ENCODE data around the gene TRAF7. TPM values are rescaled to one million over a fixed set of nuclear protein-coding genes. Genes with fewer than 3 reads are reported as not detected.
A peak's percentile ranks its signal among the peaks of the same experiment; 100 is the strongest.

Gene TRAF7
- total and polyA plus RNA-seq, 2 of the 13 experiments (the other 11 are each of a cell fraction or from before 2014, with no cell fraction given) = 47.9 to 65.6 TPM

GRCh38 chr16:2178321-2179106 lies 22.9 kb downstream of the TRAF7 start:
- Histone ChIP-seq H3K9me3 (ENCODE audit: low read length) (no peaks in the 10 kb centered on the region), H3K4me1 (ENCODE audit: insufficient read depth, low read length) (peaks cover 17% of the 10 kb centered on the region), H3K4me2 (ENCODE audit: low read depth, low read length) (no peak overlapping the region), H3K27ac (ENCODE audit: extremely low read length, insufficient read depth, low read length) (no peak overlapping the region), H2AFZ (ENCODE audit: low read length) (no peak overlapping the region), H3K4me3 (replicated peaks in 1 of 3; ENCODE audit: insufficient read depth in 1 of 3, low read depth in 2 of 3, low read length in 3 of 3) (no peak overlapping the region), H3K9ac (ENCODE audit: insufficient read depth, low read depth, low read length) (no peak overlapping the region), H3K27me3 (ENCODE audit: control insufficient read depth in 1 of 2, insufficient read depth in 2 of 2, low read length in 2 of 2) (no peaks in the 10 kb centered on the region), H4K20me1 (ENCODE audit: insufficient read depth, low read length) (no peaks in the 10 kb centered on the region), H3K79me2 (ENCODE audit: insufficient read depth, low read length) (no peaks in the 10 kb centered on the region), H3K36me3 (replicated peaks in 1 of 2; ENCODE audit: control insufficient read depth in 1 of 2, insufficient read depth in 2 of 2, low read length in 2 of 2) (peaks cover 7 to 20% of the 10 kb centered on the region in 2 experiments; a peak in 2 of 5 replicates)
- no peak for ATAC-seq
- in situ Hi-C loops (cut with HindIII; ENCODE audit: extremely low pct_ligation_motif_present, low pct_unique_long_range_greater_than_20kb) = no loop called here
- intact Hi-C loops (cut with micrococcal nuclease; ENCODE audit: unreplicated experiment) = no loop called here
- POLR2A ChIA-PET = interaction anchor here (1.7 kb wide), 1 partner anchor 23 kb away, joined by 5 read pairs; the partner anchor contains the start of gene TRAF7
- DNase-seq (ENCODE audit: low spot score) = no peak
- 95% methylated on average over 96 of the region's 106 CpGs for WGBS (ENCODE audit: low lambda C conversion rate)
- no peak for TF ChIP-seq HOXD1 (CRISPR knock-in tag; IDR thresholded peaks at IDR 0.05)
- 0 out of 2 replicates have a peak, but pooled peaks have one; percentile 58 for TF ChIP-seq ZBTB38 (CRISPR knock-in tag; IDR thresholded peaks at IDR 0.05)
- peak; percentile 90; the same call in 1 of the 2 replicates for TF ChIP-seq ZBTB33 (CRISPR knock-in tag; IDR thresholded peaks at IDR 0.05)
- TF ChIP-seq RBFOX2 (IDR thresholded peaks at IDR 0.05; ENCODE audit: low read depth, low read length) = 0 out of 2 replicates have a peak, but pooled peaks have one; percentile 7
- peak; percentile 45 for TF ChIP-seq AGO2 (optimal IDR thresholded peaks at IDR 0.05; ENCODE audit: low read depth, low read length)
- TF ChIP-seq ZNF12 (CRISPR knock-in tag; IDR thresholded peaks at IDR 0.05) = no peak
- no peak for TF ChIP-seq SP1 (IDR thresholded peaks at IDR 0.05)
- TF ChIP-seq SP1 (CRISPR knock-in tag; IDR thresholded peaks at IDR 0.05) = peak; percentile 62; the same call in 1 of the 2 replicates
- no peak for FAIRE-seq
- CTCF ChIA-PET (ENCODE audit: low intra/inter-chr PET ratio, low total read pairs) = no interaction called here
- no TSS peak for BruUV-seq (replicated peaks)
